PC-9 (cell line): ENCODE measurements around the gene BCAS3. TPM values are rescaled to one million over a fixed set of nuclear protein-coding genes. Genes with fewer than 3 reads are reported as not detected.

Experiments used
- BruUV-seq: library from RNA; stranded (reverse); fragments of 400-500 nt; replicated peaks from 2 replicates; lab custom pipeline; 2021; lab: Mats Ljungman, UMichigan
- CTCF ChIA-PET: fragments of 300-600 bp; sonication (Branson Sonifier 250); formaldehyde crosslinking; loops from one replicate; lab custom pipeline; 2022; ENCODE audit warnings: antibody characterized with exemption; lab: Charles Lee
- POLR2A ChIA-PET: fragments of 300-600 bp; sonication (Branson Sonifier 250); formaldehyde crosslinking; loops from one replicate; lab custom pipeline; 2022; ENCODE audit warnings: antibody characterized with exemption; ENCODE audit not compliant: unreplicated experiment; lab: Charles Lee
- DNase-seq, 2 experiments: peaks; one replicate each; pipeline versions ENCODE4 v3.0.0 to v3.0.0-alpha.2; 2015 to 2022; ENCODE audit warnings: mixed read lengths in 1 of 2
- H2AFZ ChIP-seq: fragments of 200-600 bp; sonication (generic); 2 replicates; pipeline ENCODE4 v1.8.1; 2017; ENCODE audit warnings: antibody characterized with exemption
- H3F3A ChIP-seq: fragments of 200-600 bp; sonication (generic); 2 replicates; pipeline ENCODE4 v1.8.1; 2017; ENCODE audit warnings: antibody characterized with exemption, mild to moderate bottlenecking, low read depth; ENCODE audit not compliant: insufficient read depth
- H3K27ac ChIP-seq: fragments of 200-600 bp; sonication (generic); 2 replicates; pipeline ENCODE4 v1.6.1; 2016; ENCODE audit warnings: mixed run types
- H3K27me3 ChIP-seq: fragments of 200-600 bp; sonication (generic); 2 replicates; pipeline ENCODE4 v1.6.1; 2016; ENCODE audit warnings: low read depth, mixed run types; ENCODE audit not compliant: insufficient read depth
- H3K36me3 ChIP-seq: fragments of 200-600 bp; sonication (generic); 2 replicates; pipeline ENCODE4 v1.6.1; 2016; ENCODE audit warnings: low read depth, mixed run types
- H3K4me1 ChIP-seq: fragments of 200-600 bp; sonication (generic); replicated peaks from 2 replicates; pipeline ENCODE4 v1.6.1; 2016; ENCODE audit warnings: mixed run types; ENCODE audit not compliant: insufficient read depth
- H3K4me2 ChIP-seq: fragments of 200-600 bp; sonication (generic); 2 replicates; pipeline ENCODE4 v1.6.1; 2017; ENCODE audit warnings: mixed run types
- H3K4me3 ChIP-seq: fragments of 200-600 bp; sonication (generic); 2 replicates; pipeline ENCODE4 v1.6.1; 2016; ENCODE audit warnings: mixed run types
- H3K79me2 ChIP-seq: fragments of 200-600 bp; sonication (generic); 2 replicates; pipeline ENCODE4 v1.6.1; 2017; ENCODE audit warnings: low read depth, mixed run types
- H3K9me2 ChIP-seq: fragments of 200-600 bp; sonication (generic); 2 replicates; pipeline ENCODE4 v1.8.1; 2017; ENCODE audit warnings: mild to moderate bottlenecking; ENCODE audit not compliant: insufficient read depth
- H3K9me3 ChIP-seq: fragments of 200-600 bp; sonication (generic); 2 replicates; pipeline ENCODE4 v1.8.1; 2016; ENCODE audit warnings: low read depth; ENCODE audit not compliant: insufficient read depth
- H4K20me1 ChIP-seq: fragments of 200-600 bp; sonication (generic); 2 replicates; pipeline ENCODE4 v1.8.1; 2017; ENCODE audit not compliant: insufficient read depth
- CTCF ChIP-seq: fragments of 200-600 bp; sonication (generic); conservative IDR thresholded peaks from 2 replicates; pipeline ENCODE4 v1.6.1; 2017; ENCODE audit warnings: mixed run types, antibody characterized with exemption, mild to moderate bottlenecking, moderate library complexity
- EZH2 ChIP-seq: fragments of 200-600 bp; sonication (generic); IDR thresholded peaks from 2 replicates; pipeline ENCODE4 v1.8.0; 2017; ENCODE audit warnings: antibody characterized with exemption, low read depth
- intact Hi-C: fragments of 100-400 bp; cut with micrococcal nuclease; formaldehyde crosslinking; loops from one replicate; pipeline ENCODE4 v1.10.0; 2022; ENCODE audit not compliant: unreplicated experiment
- total RNA-seq: library from RNA; stranded (reverse); gene quantifications from 2 replicates; pipeline ENCODE4 v1.2.3, GENCODE V29; 2021

BCAS3 gene
- total RNA-seq, 1 experiment from 2014 or later = 26.0 TPM

DNA sequence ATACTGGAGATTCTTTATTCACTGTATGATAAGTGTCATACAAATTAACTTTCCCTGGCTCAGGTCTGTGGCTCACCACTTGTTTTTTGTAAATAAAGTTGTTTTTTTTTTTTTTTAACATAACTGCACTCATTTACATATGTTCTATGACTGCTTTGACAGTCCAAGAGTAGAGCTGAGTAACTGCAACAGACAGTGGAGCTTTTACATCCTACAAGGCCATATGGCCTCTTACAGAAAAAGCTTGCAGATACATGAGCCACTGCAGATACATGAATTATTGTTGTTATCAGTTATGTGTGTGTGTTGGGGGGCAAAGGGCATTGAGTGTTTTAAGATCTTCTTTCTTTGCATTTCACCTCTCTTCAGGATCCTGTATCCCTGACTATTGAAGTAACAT, 311.7 kb downstream of the BCAS3 start:
- H3K27me3 ChIP-seq = no peaks in the 10 kb centered on the region
- H3F3A ChIP-seq = no peaks in the 10 kb centered on the region
- no peak overlapping the region for H3K27ac ChIP-seq
- H2AFZ ChIP-seq = no peak overlapping the region
- no peaks in the 10 kb centered on the region for H3K4me1 ChIP-seq
- intact Hi-C loops = no loop called here
- H3K36me3 ChIP-seq = no peaks in the 10 kb centered on the region
- DNase-seq = no peak
- no peak for TF ChIP-seq EZH2
- H3K9me2 ChIP-seq = no peaks in the 10 kb centered on the region
- no peaks in the 10 kb centered on the region for H3K79me2 ChIP-seq
- H3K4me2 ChIP-seq = no peak overlapping the region
- ChIA-PET POLR2A (no interaction called here), CTCF (interaction anchor here (0.6 kb wide), 2 partner anchors 17 to 29 kb away, joined by 8 read pairs; no protein-coding TSS in a partner anchor)
- no peaks in the 10 kb centered on the region for H3K9me3 ChIP-seq
- H4K20me1 ChIP-seq = no peaks in the 10 kb centered on the region
- H3K4me3 ChIP-seq = no peak overlapping the region
- no TSS peak for BruUV-seq

- Histone ChIP-seq H2AFZ (no peak overlapping the region), H3K27ac (no peak overlapping the region), H3K4me1 (no peaks in the 10 kb centered on the region), H4K20me1 (no peaks in the 10 kb centered on the region), H3K27me3 (no peaks in the 10 kb centered on the region), H3K79me2 (no peaks in the 10 kb centered on the region), H3K9me3 (no peaks in the 10 kb centered on the region), H3K36me3 (no peaks in the 10 kb centered on the region), H3F3A (no peaks in the 10 kb centered on the region), H3K4me3 (no peak overlapping the region), H3K4me2 (no peak overlapping the region), H3K9me2 (no peaks in the 10 kb centered on the region)
- DNase-seq = no peak
- CTCF ChIA-PET = interaction anchor here (0.6 kb wide), 2 partner anchors 17 to 29 kb away, joined by 8 read pairs; no protein-coding TSS in a partner anchor
- intact Hi-C loops = no loop called here
- BruUV-seq = no TSS peak
- TF ChIP-seq CTCF (no peak), EZH2 (no peak)
- POLR2A ChIA-PET = no interaction called here
These were observed 312.2 kb downstream of the BCAS3 start for GRCh38 chr17:60989846-60990245.

DNA sequence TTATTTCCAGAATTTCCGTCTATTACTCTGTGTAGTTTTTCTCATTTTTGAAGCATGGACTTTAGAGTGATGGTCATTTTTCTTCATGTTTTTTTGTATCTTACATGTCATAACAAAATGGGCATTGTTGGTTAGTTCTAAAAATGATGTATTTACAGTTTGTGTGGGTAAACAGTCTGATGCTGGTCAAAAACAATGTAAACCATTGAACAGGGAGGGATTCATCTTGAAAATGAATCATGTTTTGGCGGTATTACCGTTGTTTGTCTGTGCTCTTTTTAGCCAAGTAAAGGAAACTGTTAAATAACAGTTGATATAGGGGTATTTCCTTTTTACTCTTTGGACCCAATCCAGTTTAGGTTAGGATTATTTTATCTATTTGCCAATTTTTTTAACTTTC, 315.8 kb downstream of the BCAS3 start:
- no peak for DNase-seq
- no peaks in the 10 kb centered on the region for H3K4me1 ChIP-seq
- BruUV-seq = no TSS peak
- no peak overlapping the region for H2AFZ ChIP-seq
- no peak overlapping the region for H3K27ac ChIP-seq
- ChIA-PET CTCF (no interaction called here), POLR2A (no interaction called here)
- no peaks in the 10 kb centered on the region for H4K20me1 ChIP-seq
- no peaks in the 10 kb centered on the region for H3K27me3 ChIP-seq
- H3K4me2 ChIP-seq = no peak overlapping the region
- no peak overlapping the region for H3K4me3 ChIP-seq
- H3K36me3 ChIP-seq = no peaks in the 10 kb centered on the region
- H3K9me2 ChIP-seq = no peaks in the 10 kb centered on the region
- TF ChIP-seq EZH2 = no peak
- TF ChIP-seq CTCF = no peak
- no peaks in the 10 kb centered on the region for H3K9me3 ChIP-seq
- no peaks in the 10 kb centered on the region for H3F3A ChIP-seq
- intact Hi-C loops = no loop called here
- no peaks in the 10 kb centered on the region for H3K79me2 ChIP-seq

- no peaks in the 10 kb centered on the region for H4K20me1 ChIP-seq
These were observed 318.0 kb downstream of the BCAS3 start for GRCh38 chr17:60995680-60996079.

More at GRCh38 chr17:60995680-60996079, 318.0 kb downstream of the BCAS3 start:
- Histone ChIP-seq H3K4me3 (no peak overlapping the region), H3K27me3 (no peaks in the 10 kb centered on the region), H3K4me1 (no peaks in the 10 kb centered on the region), H3K36me3 (no peaks in the 10 kb centered on the region), H3K79me2 (no peaks in the 10 kb centered on the region), H2AFZ (no peak overlapping the region), H3F3A (no peaks in the 10 kb centered on the region), H3K9me2 (no peaks in the 10 kb centered on the region), H3K9me3 (no peaks in the 10 kb centered on the region), H3K27ac (no peak overlapping the region), H3K4me2 (no peak overlapping the region)
- intact Hi-C loops = no loop called here
- CTCF ChIA-PET = no interaction called here
- BruUV-seq = no TSS peak
- TF ChIP-seq CTCF = no peak
- TF ChIP-seq EZH2 = no peak
- DNase-seq = no peak
- POLR2A ChIA-PET = no interaction called here
